ENCODE results near the gene HYCC1.
"Not testable (repeated sequence)": the region's sequence is repeated elsewhere in the genome, so short reads cannot be mapped to it uniquely, and the experiment has no call there.

HYCC1 gene

GRCh38 chr7:22985436-22985835, 28.5 kb downstream of the HYCC1 start:
- no peak for DNase-seq (ENCODE audit: low read depth in 2 of 2)

- DNase-seq (ENCODE audit: low read depth in 2 of 2) = no peak
These were observed 30.6 kb downstream of the HYCC1 start for GRCh38 chr7:22983257-22983855.

DNA sequence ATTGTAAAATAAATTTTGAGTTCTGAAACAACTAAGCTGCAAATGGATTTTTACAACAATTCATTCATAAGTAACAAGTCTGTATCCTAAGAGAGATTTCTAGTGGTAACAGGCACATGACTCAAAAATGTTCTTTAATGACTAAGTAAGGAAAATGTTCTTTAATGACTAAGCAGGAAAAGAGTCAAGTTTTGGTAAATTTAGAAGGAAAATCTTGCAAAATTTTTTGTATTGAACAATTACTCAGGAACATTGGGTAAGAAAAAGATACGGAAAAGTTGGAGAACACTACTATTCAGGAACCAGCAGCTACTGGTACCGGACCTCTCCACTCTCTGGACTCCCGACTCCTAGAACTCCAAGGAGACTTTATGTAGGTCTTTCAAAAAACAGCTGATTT, 33.5 kb downstream of the HYCC1 start:
- DNase-seq (ENCODE audit: low read depth in 2 of 2) = no peak

DNA sequence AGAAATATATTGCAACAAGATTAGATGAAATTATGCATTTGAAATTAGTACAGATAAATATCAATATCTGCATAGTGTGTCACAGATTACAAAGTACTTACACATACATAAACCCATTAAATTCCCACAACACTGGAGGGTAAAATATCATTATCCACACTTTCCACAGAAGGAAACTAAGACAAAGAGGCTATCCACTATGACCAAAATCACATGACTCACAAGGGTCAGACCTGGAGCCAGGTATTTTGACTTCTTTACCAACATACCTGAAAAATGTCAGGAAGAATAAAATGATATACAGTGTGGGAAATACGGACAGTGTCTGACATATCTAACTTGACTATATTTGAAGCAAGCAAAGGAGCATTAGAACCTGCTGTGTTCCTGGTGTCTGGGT, 34.1 kb downstream of the HYCC1 start:
- no peak for DNase-seq (ENCODE audit: low read depth in 2 of 2)

GRCh38 chr7:22979251-22979650, 34.7 kb downstream of the HYCC1 start:
- DNase-seq (ENCODE audit: low read depth in 2 of 2) = no peak

- not testable (repeated sequence) for DNase-seq (ENCODE audit: low read depth in 2 of 2)
These were observed 39.3 kb downstream of the HYCC1 start for GRCh38 chr7:22974636-22975035.

GRCh38 chr7:22972207-22972606, 41.7 kb downstream of the HYCC1 start:
- DNase-seq (ENCODE audit: low read depth in 2 of 2) = no peak

GRCh38 chr7:22969010-22969431, 44.9 kb downstream of the HYCC1 start:
- no peak for DNase-seq (ENCODE audit: low read depth in 2 of 2)
